ENCODE results near the gene LAMC3.

The LAMC3 gene

GRCh38 chr9:130985606-130986162, 23.3 kb upstream of the LAMC3 start:
- no peak for TF ChIP-seq CTCF (IDR thresholded peaks at IDR 0.05; ENCODE audit: insufficient read depth, low read length, missing control alignments)
- CTCF ChIA-PET, result interaction anchor here (1.1 to 5.2 kb wide), 3 partner anchors 11 to 116 kb away, joined by 3 to 48 read pairs (median 7); no protein-coding TSS in a partner anchor
- no peak for DNase-seq (ENCODE audit: low read depth, low spot score)
- POLR2A ChIA-PET, result no interaction called here
- H3K4me3 ChIP-seq (ENCODE audit: low read depth, low read length), result no peak overlapping the region

GRCh38 chr9:130986356-130986965, 22.5 kb upstream of the LAMC3 start:
- CTCF ChIA-PET, result interaction anchor here (0.9 to 5.2 kb wide), 3 partner anchors 11 to 115 kb away, joined by 3 to 48 read pairs (median 5); no protein-coding TSS in a partner anchor
- POLR2A ChIA-PET, result no interaction called here
- no peak for TF ChIP-seq CTCF (IDR thresholded peaks at IDR 0.05; ENCODE audit: insufficient read depth, low read length, missing control alignments)
- DNase-seq (ENCODE audit: low read depth, low spot score), result no peak
- no peak overlapping the region for H3K4me3 ChIP-seq (ENCODE audit: low read depth, low read length)

GRCh38 chr9:130987054-130987453, 21.9 kb upstream of the LAMC3 start:
- CTCF ChIA-PET, result interaction anchor here (0.9 to 5.2 kb wide), 4 partner anchors 10 to 115 kb away, joined by 3 to 48 read pairs (median 4); no protein-coding TSS in a partner anchor

DNA sequence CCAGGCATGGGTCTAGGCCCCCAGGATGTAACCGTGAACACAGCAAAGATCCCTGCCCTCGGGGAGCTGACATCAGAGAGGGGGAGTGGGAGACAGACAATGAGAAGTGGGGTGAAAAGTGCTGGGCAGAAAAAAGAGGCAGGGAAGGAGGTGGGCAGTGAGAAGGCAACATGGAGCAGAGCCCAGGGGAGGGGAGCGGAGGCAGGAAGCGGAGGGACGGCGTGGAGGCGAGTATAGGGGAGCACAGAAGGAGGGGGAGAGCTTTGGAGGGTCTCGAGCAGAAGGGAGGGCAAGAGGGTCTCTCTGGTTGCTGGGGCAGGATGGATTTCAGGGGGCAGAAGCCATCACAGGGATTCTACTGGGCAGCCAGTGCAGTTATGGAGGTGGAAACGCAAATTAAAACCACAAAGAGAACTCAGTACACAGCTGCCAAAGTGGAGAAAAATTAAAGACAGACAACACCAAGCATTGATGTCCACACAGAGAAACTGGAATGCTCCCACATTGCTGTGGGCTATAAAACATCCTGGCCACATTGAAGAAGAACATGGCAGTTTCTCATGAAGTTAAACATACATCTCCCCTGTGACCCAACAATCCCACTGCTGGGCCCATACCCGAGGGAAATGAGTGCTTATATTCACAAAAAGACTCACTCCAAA, 21.1 kb upstream of the LAMC3 start:
- CTCF ChIA-PET, result interaction anchor here (0.9 to 5.2 kb wide), 4 partner anchors 9 to 116 kb away, joined by 3 to 48 read pairs (median 4); no protein-coding TSS in a partner anchor
- no peak for DNase-seq (ENCODE audit: low read depth, low spot score)
- TF ChIP-seq CTCF (IDR thresholded peaks at IDR 0.05; ENCODE audit: insufficient read depth, low read length, missing control alignments), result no peak
- H3K4me3 ChIP-seq (ENCODE audit: low read depth, low read length), result no peak overlapping the region
- POLR2A ChIA-PET, result interaction anchor here (0.6 kb wide), 1 partner anchor 1793 kb away, joined by 3 read pairs; no protein-coding TSS in a partner anchor

More at GRCh38 chr9:130987054-130987453, 21.9 kb upstream of the LAMC3 start:
- POLR2A ChIA-PET, result no interaction called here
- no peak for DNase-seq (ENCODE audit: low read depth, low spot score)
- no peak overlapping the region for H3K4me3 ChIP-seq (ENCODE audit: low read depth, low read length)
- TF ChIP-seq CTCF (IDR thresholded peaks at IDR 0.05; ENCODE audit: insufficient read depth, low read length, missing control alignments), result no peak

GRCh38 chr9:130988400-130988747, 20.6 kb upstream of the LAMC3 start:
- DNase-seq (ENCODE audit: low read depth, low spot score), result no peak
- CTCF ChIA-PET, result interaction anchor here (5.2 kb wide), 1 partner anchor 9 kb away, joined by 48 read pairs; no protein-coding TSS in a partner anchor
- POLR2A ChIA-PET, result interaction anchor here (0.6 kb wide), 1 partner anchor 1794 kb away, joined by 3 read pairs; no protein-coding TSS in a partner anchor
- H3K4me3 ChIP-seq (ENCODE audit: low read depth, low read length), result no peak overlapping the region
- TF ChIP-seq CTCF (IDR thresholded peaks at IDR 0.05; ENCODE audit: insufficient read depth, low read length, missing control alignments), result no peak

- POLR2A ChIA-PET, result no interaction called here
- DNase-seq (ENCODE audit: low read depth, low spot score), result no peak
- CTCF ChIA-PET, result interaction anchor here (5.2 kb wide), 1 partner anchor 8 kb away, joined by 48 read pairs; no protein-coding TSS in a partner anchor
- TF ChIP-seq CTCF (IDR thresholded peaks at IDR 0.05; ENCODE audit: insufficient read depth, low read length, missing control alignments), result no peak
- no peak overlapping the region for H3K4me3 ChIP-seq (ENCODE audit: low read depth, low read length)
Observed at GRCh38 chr9:130988905-130989304, 20.1 kb upstream of the LAMC3 start.
